Smooth muscle cell (in vitro differentiated cells): ENCODE data around the gene ELAVL3. TPM values are rescaled to one million over a fixed set of nuclear protein-coding genes. Genes with fewer than 3 reads are reported as not detected.
A peak's percentile ranks its signal among the peaks of the same experiment; 100 is the strongest.

Experiments
- DNase-seq: peaks from one replicate; lab custom pipeline; 2025; ENCODE audit not compliant: unreplicated experiment; lab: John Stamatoyannopoulos, UW
- H2AFZ ChIP-seq: fragments of 200-600 bp; sonication (generic); 2 replicates; pipeline ENCODE4 v1.6.0; 2016; ENCODE audit warnings: antibody characterized with exemption, low read depth, mild to moderate bottlenecking
- H3F3A ChIP-seq: fragments of 200-600 bp; sonication (generic); 2 replicates; pipeline ENCODE4 v1.6.0; 2017; ENCODE audit warnings: antibody characterized with exemption, low read depth
- H3K27ac ChIP-seq: fragments of 200-600 bp; sonication (generic); 2 replicates; pipeline ENCODE4 v1.5.1; 2016; ENCODE audit warnings: low read depth, mild to moderate bottlenecking
- H3K27me3 ChIP-seq: fragments of 200-600 bp; sonication (generic); 2 replicates; pipeline ENCODE4 v1.6.1; 2016; ENCODE audit warnings: low read depth, mild to moderate bottlenecking
- H3K36me3 ChIP-seq: fragments of 200-600 bp; sonication (generic); 2 replicates; pipeline ENCODE4 v1.5.1; 2016; ENCODE audit warnings: low read depth
- H3K4me1 ChIP-seq: fragments of 200-600 bp; sonication (generic); 2 replicates; pipeline ENCODE4 v1.5.1; 2016; ENCODE audit warnings: low read depth
- H3K4me2 ChIP-seq: fragments of 200-600 bp; sonication (generic); 2 replicates; pipeline ENCODE4 v1.6.0; 2016; ENCODE audit warnings: mild to moderate bottlenecking
- H3K4me3 ChIP-seq: fragments of 200-600 bp; sonication (generic); 2 replicates; pipeline ENCODE4 v1.5.1; 2016; ENCODE audit warnings: mild to moderate bottlenecking
- H3K79me2 ChIP-seq: fragments of 200-600 bp; sonication (generic); 2 replicates; pipeline ENCODE4 v1.6.0; 2016; ENCODE audit warnings: low read depth, mild to moderate bottlenecking
- H3K9ac ChIP-seq: fragments of 200-600 bp; sonication (generic); 2 replicates; pipeline ENCODE4 v1.6.0; 2016; ENCODE audit warnings: low read depth
- H3K9me3 ChIP-seq: fragments of 200-600 bp; sonication (generic); replicated peaks from 2 replicates; pipeline ENCODE4 v1.5.1; 2016; ENCODE audit warnings: low read depth
- H4K20me1 ChIP-seq: fragments of 200-600 bp; sonication (generic); 2 replicates; pipeline ENCODE4 v1.6.0; 2016; ENCODE audit warnings: low read depth
- whole genome bisulfite sequencing: methylation state at CpG from one replicate; pipeline ENCODE4 v1.1.7; 2016; ENCODE audit warnings: low lambda C conversion rate; 5-methylcytosine and 5-hydroxymethylcytosine counted together
- polyA plus RNA-seq: library from polyadenylated mRNA; unstranded; fragments of >200 nt; fragmentation: Nextera tagmentation; extraction: Ambion mirVana; gene quantifications from 2 replicates; pipeline ENCODE4 v1.2.1, GENCODE V29; 2016
- total RNA-seq: library from RNA; depleted of rRNA; stranded (reverse); fragments of >200 nt; gene quantifications from 2 replicates; pipeline ENCODE4 v1.2.3, GENCODE V29; 2014
- TF ChIP-seq, protein P1 (sequence below): fragments of 200-600 bp; sonication (generic); IDR thresholded peaks from 2 replicates; pipeline ENCODE4 v1.5.1; 2017; ENCODE audit warnings: borderline replicate concordance, mild to moderate bottlenecking, antibody characterized with exemption; ENCODE audit not compliant: insufficient read depth, poor library complexity, severe bottlenecking

ELAVL3 gene
- total and polyA plus RNA-seq, 2 experiments from 2014 or later, result not detected

DNA sequence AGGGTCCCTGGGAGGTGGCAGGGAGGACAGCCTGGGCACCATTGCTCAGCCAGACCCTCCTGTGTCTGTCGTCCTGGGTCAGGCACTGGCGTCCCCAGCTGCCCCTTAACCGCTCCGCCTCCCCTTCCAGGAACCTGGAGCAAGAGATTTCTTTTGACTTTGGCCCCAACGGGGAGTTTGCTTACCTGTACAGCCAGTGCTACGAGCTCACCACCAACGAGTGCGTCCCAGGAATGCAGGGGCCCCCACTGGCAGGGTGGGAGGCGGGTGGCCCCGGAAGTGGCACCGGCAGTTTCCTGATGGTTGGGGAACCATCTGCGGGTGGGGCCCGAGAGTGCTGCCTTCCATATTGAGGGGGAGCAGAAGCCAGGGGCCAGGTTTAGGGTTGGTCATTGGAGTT is 32.4 kb downstream of the ELAVL3 start:
- H3K79me2 ChIP-seq, result no peaks in the 10 kb centered on the region
- H3K9me3 ChIP-seq, result no peaks in the 10 kb centered on the region
- no peaks in the 10 kb centered on the region for H3K27me3 ChIP-seq
- H3K9ac ChIP-seq, result no peak overlapping the region
- TF ChIP-seq, protein P1, sequence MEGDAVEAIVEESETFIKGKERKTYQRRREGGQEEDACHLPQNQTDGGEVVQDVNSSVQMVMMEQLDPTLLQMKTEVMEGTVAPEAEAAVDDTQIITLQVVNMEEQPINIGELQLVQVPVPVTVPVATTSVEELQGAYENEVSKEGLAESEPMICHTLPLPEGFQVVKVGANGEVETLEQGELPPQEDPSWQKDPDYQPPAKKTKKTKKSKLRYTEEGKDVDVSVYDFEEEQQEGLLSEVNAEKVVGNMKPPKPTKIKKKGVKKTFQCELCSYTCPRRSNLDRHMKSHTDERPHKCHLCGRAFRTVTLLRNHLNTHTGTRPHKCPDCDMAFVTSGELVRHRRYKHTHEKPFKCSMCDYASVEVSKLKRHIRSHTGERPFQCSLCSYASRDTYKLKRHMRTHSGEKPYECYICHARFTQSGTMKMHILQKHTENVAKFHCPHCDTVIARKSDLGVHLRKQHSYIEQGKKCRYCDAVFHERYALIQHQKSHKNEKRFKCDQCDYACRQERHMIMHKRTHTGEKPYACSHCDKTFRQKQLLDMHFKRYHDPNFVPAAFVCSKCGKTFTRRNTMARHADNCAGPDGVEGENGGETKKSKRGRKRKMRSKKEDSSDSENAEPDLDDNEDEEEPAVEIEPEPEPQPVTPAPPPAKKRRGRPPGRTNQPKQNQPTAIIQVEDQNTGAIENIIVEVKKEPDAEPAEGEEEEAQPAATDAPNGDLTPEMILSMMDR, result no peak
- H2AFZ ChIP-seq, result no peak overlapping the region
- 96% methylated on average over 13 of the region's 13 CpGs for WGBS
- peaks cover 12% of the 10 kb centered on the region for H3K4me1 ChIP-seq
- H3K27ac ChIP-seq, result no peak overlapping the region
- no peaks in the 10 kb centered on the region for H3F3A ChIP-seq
- no peak overlapping the region for H3K4me2 ChIP-seq
- no peak overlapping the region for H3K4me3 ChIP-seq
- no peaks in the 10 kb centered on the region for H4K20me1 ChIP-seq
- no peak for DNase-seq
- no peaks in the 10 kb centered on the region for H3K36me3 ChIP-seq

DNA sequence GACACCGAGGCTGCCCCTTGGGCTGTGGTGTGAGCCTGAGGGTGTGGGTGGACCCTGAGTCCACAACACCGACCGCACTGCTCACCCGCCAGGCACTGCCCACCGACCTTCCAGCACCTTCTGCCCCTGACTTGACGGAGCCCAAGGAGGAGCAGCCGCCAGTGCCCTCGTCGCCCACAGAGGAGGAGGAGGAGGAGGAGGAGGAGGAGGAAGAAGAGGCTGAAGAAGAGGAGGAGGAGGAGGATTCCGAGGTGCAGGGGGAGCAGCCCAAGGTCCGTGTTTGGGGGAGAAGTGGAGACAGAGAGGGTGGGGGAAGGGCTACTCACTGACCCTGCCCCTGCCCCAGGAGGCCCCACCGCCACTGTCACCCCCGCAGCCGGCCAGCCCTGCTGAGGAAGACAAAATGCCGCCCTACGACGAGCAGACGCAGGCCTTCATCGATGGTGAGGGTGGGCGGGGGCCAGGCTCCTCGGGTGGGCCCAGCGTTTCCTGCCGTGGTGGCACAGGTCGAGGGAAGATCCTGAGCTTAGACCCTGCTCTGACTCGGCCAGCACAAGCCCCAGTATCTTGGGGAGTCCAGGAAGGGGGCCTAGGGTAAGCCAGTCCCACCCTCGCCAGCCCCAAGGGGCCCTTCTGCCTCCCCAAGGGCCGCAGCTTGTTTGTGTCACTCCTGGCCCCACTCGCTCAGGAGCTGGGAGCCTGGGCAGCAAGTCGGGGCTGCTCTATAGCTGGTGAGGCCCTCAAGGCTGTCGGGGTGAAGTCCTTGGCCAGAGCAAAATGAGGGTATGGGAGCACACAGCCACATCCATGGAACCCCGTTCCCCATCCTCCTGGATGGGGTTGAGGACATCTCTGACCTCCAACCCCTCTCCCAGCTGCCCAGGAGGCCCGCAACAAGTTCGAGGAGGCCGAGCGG is 33.2 kb downstream of the ELAVL3 start:
- no peak overlapping the region for H3K4me2 ChIP-seq
- no peaks in the 10 kb centered on the region for H4K20me1 ChIP-seq
- no peaks in the 10 kb centered on the region for H3K36me3 ChIP-seq
- H3K79me2 ChIP-seq, result no peaks in the 10 kb centered on the region
- DNase-seq, result no peak
- H3K9ac ChIP-seq, result no peak overlapping the region
- no peaks in the 10 kb centered on the region for H3F3A ChIP-seq
- H3K9me3 ChIP-seq, result no peaks in the 10 kb centered on the region
- H3K27me3 ChIP-seq, result no peaks in the 10 kb centered on the region
- no peak overlapping the region for H3K27ac ChIP-seq
- TF ChIP-seq, protein P1, result no peak
- H2AFZ ChIP-seq, result no peak overlapping the region
- 99% methylated on average over 19 of the region's 35 CpGs for WGBS
- H3K4me1 ChIP-seq, result peaks cover 12% of the 10 kb centered on the region
- H3K4me3 ChIP-seq, result no peak overlapping the region

DNA sequence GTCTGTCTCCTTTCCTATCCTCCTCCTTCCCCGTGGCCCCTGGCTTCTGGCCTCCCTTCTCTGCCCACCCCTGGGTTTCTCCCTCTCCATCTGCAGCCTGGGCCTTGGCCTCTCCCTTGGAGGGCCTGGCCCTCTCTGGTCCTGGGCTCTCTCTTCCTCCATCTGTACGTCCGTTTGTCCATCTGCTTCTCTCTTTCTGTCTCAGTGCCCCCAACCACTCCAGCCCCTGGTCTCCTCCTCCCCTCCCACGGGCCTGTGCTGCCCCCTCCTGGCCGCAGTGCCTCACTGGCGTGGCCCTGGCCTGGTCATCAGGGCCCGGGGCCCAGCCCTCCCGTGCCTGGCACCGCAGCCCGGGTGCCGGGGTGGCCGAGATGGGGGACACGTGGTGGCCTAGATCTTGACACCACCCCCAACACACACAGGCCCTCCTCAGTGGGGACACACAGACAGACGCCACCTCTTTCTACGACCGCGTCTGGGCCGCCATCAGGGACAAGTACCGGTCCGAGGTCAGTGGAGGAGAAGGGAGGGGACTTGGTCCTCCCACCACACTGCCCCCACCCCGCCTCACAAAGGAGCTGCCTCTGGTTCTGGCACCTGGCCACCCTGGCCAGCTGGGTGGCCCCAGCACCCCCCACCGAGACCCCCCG is 34.1 kb downstream of the ELAVL3 start:
- 86% methylated on average over 19 of the region's 23 CpGs for WGBS
- no peaks in the 10 kb centered on the region for H3K9me3 ChIP-seq
- no peak overlapping the region for H3K4me2 ChIP-seq
- H3K9ac ChIP-seq, result no peak overlapping the region
- H2AFZ ChIP-seq, result no peak overlapping the region
- H3K36me3 ChIP-seq, result no peaks in the 10 kb centered on the region
- no peaks in the 10 kb centered on the region for H3K79me2 ChIP-seq
- H3K4me3 ChIP-seq, result no peak overlapping the region
- H4K20me1 ChIP-seq, result no peaks in the 10 kb centered on the region
- DNase-seq, result peak; percentile 3
- no peak overlapping the region for H3K27ac ChIP-seq
- peaks cover 7% of the 10 kb centered on the region for H3K4me1 ChIP-seq
- no peaks in the 10 kb centered on the region for H3F3A ChIP-seq
- no peaks in the 10 kb centered on the region for H3K27me3 ChIP-seq
- TF ChIP-seq, protein P1, result peak; percentile 75
